ENCODE results near the gene LYRM1.
"Not testable (repeated sequence)": the region's sequence is repeated elsewhere in the genome, so short reads cannot be mapped to it uniquely, and the experiment has no call there.

The LYRM1 gene

DNA sequence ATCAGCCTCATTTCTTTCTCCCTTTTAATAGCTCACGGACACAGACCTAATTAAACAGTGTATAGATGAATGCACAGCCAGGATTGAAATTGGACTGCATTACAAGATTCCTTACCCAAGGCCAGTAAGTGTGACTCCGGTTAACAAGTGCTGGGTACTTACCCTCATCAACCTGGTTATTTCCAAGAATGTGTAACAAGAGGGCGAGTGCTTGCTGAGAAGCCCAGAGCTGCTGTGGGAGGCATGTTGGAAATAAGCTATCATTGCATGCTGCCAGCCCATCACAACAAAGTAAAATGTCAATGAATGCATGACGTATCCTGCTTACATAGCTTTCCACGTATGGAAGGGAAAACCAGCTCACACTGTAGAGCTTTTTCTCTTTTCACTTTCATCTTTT is 19.5 kb downstream of the LYRM1 start:
- FAIRE-seq = no peak
- TF ChIP-seq POLR2A (IDR thresholded peaks at IDR 0.05; ENCODE audit: low read depth, low read length) = no peak
- DNase-seq (ENCODE audit: insufficient read length, low spot score) = no peak

DNA sequence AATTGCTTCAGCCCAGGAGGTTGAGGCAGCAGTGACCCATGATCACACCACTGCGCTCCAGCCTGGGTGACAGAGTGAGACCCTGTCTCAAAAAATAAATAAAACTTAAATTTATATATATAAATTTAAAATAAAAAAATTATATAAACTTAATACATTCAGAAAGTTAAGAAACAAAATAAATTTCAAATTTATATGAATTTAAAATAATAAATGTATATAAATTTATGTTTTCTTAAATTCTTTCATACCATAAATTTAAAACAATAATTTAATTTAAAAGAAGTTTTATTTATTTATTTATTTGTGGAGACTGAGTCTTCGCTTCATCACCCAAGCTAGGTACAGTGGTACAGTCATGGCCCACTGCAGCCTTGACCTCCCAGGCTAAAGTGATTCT is 20.2 kb downstream of the LYRM1 start:
- DNase-seq (ENCODE audit: insufficient read length, low spot score) (no peak), FAIRE-seq (no peak)
- TF ChIP-seq POLR2A (IDR thresholded peaks at IDR 0.05; ENCODE audit: low read depth, low read length) = no peak

DNA sequence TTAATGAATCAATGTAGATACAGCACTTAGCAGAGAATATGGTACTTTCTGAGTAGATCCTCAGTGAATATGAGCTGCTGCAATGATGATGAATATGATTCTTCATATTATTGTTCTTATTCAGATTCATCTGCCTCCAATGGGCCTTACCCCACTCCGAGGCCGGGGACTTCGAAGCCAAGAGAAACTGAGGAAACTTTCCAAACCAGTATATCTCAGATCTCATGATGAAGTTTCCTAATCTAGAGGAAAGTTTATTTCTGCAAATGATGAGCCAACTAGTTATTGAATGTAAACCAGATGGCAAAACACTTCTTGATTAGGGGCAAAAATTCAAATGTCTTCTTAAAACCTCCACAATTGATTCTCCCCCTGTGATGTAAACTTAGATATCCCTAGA is 23.3 kb downstream of the LYRM1 start:
- no peak for TF ChIP-seq POLR2A (IDR thresholded peaks at IDR 0.05; ENCODE audit: low read depth, low read length)
- DNase-seq (ENCODE audit: insufficient read length, low spot score) = no peak
- no peak for FAIRE-seq

DNA sequence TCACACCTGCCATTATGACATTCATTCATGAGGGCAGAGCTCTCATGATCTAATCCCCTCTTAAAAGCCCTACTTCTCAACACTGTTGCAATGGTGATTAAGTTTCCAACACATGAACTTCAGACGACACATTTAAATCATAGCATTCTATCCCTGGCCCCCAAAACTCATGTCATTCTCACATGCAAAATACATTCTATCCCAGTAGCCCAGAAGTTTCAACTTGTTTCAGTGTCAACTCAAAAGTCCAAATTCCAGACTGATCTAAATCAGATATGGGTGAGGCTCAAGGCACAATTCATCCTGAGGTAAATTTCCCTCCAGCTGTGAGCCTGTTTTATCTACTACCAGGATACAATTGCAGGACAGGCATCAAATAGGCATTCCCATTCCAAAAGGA is 25.2 kb downstream of the LYRM1 start:
- no peak for FAIRE-seq
- DNase-seq (ENCODE audit: insufficient read length, low spot score) = no peak
- no peak for TF ChIP-seq POLR2A (IDR thresholded peaks at IDR 0.05; ENCODE audit: low read depth, low read length)

DNA sequence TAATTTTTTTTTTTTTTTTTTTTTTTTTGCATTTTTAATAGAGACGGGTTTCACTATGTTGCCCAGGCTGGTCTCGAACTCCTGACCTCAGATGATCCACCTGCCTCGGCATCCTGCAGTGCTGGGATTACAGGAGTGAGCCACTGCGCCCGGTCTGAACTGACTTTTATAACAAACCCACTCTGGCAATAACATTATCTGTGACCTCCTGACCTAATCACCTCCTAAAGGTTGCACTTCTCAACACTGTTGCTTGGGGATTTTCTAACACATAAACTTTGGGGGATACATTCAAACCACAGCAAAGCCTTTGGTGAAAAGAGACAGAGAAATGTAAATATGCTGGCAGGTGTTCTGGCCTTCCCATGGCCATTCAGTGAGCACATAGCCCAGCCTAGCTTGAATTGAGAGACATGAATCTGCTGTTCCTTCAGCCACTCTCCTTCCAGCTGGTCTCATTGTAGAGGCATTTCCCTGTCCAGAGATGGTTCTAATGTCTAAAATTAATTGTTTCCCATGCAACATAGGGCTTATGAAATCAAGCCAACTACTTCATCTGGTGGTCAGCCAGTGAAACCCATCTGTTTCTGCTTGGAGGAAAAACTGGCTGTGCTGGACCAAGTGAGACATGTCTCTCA is 28.3 kb downstream of the LYRM1 start:
- FAIRE-seq (no peak), DNase-seq (ENCODE audit: insufficient read length, low spot score) (no peak)
- no peak for TF ChIP-seq POLR2A (IDR thresholded peaks at IDR 0.05; ENCODE audit: low read depth, low read length)

DNA sequence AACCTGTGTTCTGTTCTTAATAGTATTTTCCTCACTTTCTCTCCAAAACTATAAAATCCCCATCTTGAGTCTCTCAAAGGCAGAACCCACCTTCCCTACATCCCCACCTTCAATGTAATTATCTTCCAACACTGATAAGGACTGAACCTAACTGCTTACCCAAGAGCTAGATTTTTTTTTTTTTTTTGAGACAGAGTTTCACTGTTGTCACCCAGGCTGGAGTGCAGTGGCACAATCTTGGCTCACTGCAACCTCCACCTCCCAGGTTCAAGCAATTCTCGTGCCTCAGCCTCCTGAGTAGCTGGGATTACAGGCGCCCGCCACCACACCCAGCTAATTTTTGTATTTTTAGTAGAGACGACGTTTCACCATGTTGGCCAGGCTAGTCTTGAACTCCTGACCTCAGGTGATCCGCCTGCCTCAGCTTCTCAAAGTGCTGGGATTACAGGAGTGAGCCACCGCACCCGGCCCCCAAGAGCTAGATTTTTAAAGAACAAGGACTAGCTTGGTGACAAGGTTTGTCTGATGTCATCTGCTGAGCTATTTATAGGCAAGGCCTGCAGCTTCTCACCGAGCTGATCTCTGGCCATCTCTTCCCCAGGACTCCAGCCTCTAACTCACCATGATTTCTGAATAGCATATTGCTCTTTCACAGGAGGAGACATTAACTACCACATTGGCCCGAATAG is 29.2 kb downstream of the LYRM1 start:
- FAIRE-seq; DNase-seq (ENCODE audit: insufficient read length, low spot score): not testable (repeated sequence)

DNA sequence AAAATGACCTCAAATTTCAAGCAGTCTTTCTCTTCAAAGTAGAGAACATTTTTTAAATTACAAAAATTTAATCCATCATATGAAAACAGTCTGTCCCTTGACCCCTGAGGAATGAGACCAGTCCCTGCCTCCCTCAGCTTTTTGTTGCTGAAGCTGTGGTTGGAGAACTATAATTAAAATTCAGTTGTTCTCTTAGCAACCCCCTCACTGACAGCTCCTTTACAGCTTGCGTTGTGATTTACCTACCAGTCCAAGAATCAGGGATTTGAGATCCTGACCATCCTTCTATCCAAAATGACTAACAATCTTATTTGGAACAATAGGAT is 29.8 kb downstream of the LYRM1 start:
- DNase-seq (ENCODE audit: insufficient read length, low spot score) (no peak), FAIRE-seq (no peak)
- TF ChIP-seq POLR2A (IDR thresholded peaks at IDR 0.05; ENCODE audit: low read depth, low read length) = no peak

DNA sequence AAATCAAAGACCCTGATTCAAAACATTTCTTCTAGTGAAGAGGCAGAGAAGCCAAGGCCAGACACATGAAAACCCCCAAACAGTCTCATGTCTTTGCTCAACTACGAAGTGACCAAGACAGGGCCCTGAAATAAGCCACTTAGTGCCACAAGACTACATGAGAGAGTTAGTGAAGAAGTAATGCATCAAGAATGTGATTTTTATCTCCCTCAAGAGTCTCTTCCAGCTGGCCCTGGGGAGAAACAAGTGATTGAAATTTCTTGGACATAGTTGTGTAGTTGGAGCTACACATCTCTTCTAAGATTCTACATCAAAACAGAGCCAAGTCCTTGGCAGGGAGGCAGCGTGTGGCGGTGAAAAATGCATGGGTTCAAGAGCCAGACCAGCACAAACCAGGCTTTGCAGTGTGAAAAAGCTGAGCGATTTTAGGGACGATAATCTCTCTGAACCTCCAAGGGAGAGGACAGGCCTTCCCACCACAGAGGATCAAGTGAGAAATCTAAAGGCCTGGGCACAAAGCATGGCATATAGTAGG is 30.6 kb downstream of the LYRM1 start:
- DNase-seq (ENCODE audit: insufficient read length, low spot score) (no peak), FAIRE-seq (no peak)

DNA sequence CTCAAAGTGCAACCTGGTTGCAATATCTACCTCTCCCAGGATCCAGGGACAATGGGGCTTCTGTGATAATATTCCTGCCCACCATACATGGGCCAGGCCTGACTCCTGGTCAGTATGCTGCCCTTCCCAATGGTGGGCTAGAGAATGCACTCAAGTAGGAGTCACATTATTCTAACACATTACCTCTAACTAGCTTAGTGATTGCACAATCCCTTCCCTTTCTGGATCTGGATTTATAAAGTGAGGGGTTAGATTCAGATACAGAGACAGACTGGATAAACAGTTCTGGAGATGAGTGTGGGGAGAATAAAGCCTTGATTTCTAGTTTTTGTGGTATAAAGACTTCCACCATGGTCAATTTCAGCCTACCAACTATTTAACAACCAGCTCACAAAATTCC is 33.0 kb downstream of the LYRM1 start:
- FAIRE-seq = no peak
- no peak for DNase-seq (ENCODE audit: insufficient read length, low spot score)

More for the DNA sequence above, 30.6 kb downstream of the LYRM1 start:
- TF ChIP-seq POLR2A (IDR thresholded peaks at IDR 0.05; ENCODE audit: low read depth, low read length) = no peak

DNA sequence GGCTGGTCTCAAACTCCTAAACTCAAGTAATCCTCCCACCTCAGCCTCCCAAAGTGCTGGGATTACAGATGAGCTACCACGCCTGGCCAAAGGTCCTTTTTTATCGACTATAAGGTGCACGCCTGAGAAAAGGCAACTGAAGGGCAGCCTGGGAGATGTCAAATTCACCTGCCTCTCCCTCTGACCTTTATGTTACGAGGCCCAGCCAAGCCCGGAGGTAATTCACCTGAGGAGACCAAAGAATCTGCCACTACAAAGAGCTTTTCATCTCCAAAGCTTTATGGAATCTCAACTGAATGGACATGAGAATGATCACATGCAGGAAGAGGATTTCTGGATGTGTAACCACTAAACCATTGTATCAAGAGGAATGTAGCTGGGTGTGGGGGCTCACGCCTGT is 37.2 kb downstream of the LYRM1 start:
- FAIRE-seq = no peak
- DNase-seq (ENCODE audit: insufficient read length, low spot score) = no peak
- no peak for TF ChIP-seq POLR2A (IDR thresholded peaks at IDR 0.05; ENCODE audit: low read depth, low read length)

More for the DNA sequence above, 33.0 kb downstream of the LYRM1 start:
- no peak for TF ChIP-seq POLR2A (IDR thresholded peaks at IDR 0.05; ENCODE audit: low read depth, low read length)

DNA sequence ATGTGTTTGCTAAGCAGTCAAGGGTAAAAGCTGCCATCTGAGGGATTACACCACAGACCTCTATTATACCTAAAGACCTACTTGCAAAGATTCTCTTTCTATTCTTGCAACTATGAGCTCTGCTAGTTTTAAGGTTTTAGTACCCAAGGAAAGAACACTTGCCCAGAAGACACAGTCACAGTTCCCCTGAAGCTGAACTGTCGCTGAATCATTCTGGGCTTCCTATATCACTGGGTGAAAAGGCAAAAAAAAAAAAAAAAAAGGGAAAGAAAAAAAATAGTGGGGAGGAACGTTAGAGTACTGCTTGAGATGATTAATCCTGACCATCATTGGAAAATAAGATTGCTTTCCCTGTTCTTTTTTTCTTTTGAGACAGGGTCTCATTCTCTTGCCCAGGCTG is 37.9 kb downstream of the LYRM1 start:
- DNase-seq (ENCODE audit: insufficient read length, low spot score) (peak; percentile 51), FAIRE-seq (no peak)
- no peak for TF ChIP-seq POLR2A (IDR thresholded peaks at IDR 0.05; ENCODE audit: low read depth, low read length)

DNA sequence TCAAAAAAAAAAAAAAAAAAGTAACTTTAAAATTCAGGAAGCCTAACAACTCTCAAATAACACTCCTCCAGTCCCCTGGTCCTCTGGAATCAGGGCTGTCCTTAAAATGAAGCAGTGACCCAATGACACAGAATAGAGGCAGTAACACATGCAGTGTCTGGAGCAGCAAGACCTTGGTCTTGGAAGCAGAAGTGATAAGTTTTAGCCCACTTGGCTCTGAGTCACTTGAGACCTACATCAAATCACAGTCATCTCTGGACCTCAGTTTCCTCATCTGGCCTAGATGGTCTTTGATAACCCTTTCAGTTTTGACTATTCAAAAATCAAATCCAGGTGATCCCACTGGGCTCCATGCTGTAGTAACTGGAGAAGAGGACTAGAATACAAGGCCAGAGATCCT is 39.0 kb downstream of the LYRM1 start:
- DNase-seq (ENCODE audit: insufficient read length, low spot score) (no peak), FAIRE-seq (no peak)
- no peak for TF ChIP-seq POLR2A (IDR thresholded peaks at IDR 0.05; ENCODE audit: low read depth, low read length)

DNA sequence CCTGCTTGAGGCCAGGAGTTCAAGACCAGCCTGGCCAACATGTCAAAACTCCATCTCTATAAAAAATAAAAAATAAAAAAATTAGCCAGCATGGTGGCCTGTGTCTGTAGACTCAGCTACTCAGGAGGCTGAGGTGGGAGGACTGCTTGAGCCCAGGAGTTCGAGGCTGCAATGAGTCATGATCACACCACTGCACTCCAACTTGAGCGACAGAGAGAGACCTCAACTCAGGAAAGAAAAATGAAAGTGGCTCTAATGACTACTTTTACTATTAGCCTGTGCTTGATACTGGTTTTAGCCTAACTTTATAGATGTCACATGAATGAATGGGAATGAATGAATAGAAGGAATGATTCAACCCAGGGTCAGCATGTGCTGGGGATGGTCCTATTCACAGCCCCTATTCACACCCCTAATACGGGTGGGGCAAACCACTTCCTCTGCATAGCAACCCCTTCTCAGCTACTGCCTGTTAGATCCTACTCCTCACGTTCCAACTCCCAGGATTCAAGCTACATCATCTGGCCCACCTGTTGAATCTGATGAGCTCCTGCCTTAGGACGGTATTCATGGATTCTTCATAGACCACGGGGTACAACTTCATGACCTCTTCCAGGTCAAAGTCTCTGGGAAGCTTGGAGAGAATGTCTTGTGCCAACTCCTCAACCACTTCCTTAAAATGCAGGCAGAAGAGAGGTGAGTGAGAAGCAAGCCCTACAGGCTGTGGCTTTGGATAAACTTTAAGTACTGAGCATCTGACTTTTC is 40.5 kb downstream of the LYRM1 start:
- DNase-seq (ENCODE audit: insufficient read length, low spot score) = no peak
- no peak for FAIRE-seq
- no peak for TF ChIP-seq POLR2A (IDR thresholded peaks at IDR 0.05; ENCODE audit: low read depth, low read length)

DNA sequence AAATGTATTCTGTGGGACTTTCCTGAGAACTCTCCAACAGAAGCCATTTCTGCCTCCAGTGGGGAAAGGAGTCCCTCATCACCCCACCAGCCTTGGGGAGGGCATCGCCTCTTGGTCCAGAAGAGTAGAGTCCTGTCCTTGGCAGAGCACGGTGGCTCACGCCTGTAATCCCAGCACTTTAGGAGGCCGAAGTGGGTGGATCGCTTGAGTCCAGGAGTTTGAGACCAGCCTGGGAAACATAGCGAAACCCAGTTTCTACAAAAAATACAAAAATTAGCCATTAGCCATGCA is 41.0 kb downstream of the LYRM1 start:
- no peak for DNase-seq (ENCODE audit: insufficient read length, low spot score)
- FAIRE-seq = no peak
- TF ChIP-seq POLR2A (IDR thresholded peaks at IDR 0.05; ENCODE audit: low read depth, low read length) = no peak

DNA sequence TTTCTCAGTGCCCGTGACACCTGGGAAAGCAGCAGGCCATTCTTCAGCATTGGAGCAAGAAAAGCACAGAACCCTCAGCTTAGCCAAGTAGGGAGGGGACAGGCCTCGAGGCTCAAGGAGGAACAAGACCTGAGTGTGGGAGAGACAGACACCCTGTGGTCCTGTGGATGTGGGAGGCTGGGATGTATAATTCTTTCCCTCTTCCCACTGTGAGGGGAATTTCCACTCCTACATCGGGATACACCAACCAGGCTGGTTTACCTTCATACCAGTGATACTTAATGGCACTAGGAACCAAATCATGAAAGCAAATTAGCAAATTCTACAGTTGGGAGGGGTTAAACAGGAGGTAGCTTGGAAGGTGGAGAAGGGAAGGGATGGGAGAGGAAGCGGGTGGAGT is 41.7 kb downstream of the LYRM1 start:
- FAIRE-seq = no peak
- no peak for DNase-seq (ENCODE audit: insufficient read length, low spot score)
- no peak for TF ChIP-seq POLR2A (IDR thresholded peaks at IDR 0.05; ENCODE audit: low read depth, low read length)

Measured in H54 (cell line).